Tibial nerve (tissue), 4 donors: ENCODE results near the gene CTNNA3. TPM values are rescaled to one million over a fixed set of nuclear protein-coding genes. Genes with fewer than 3 reads are reported as not detected.

Source experiments
- DNase-seq, 2 donors: peaks; one replicate each; pipeline ENCODE4 v3.0.0-alpha.2; 2019; ENCODE audit warnings: low spot score in 2 of 2
- H3K27ac ChIP-seq, 4 donors: fragments of 200-600 bp; sonication (generic) in 3 of 4; one replicate each; pipeline ENCODE4 v1.5.1; 2017 to 2019; ENCODE audit warnings: mild to moderate bottlenecking in 1 of 4
- H3K27me3 ChIP-seq, 2 donors: fragments of 200-600 bp; sonication (generic) in 1 of 2; one replicate each; pipeline versions ENCODE4 v1.5.1 to v1.6.0; 2017 to 2019
- H3K36me3 ChIP-seq, 3 donors: fragments of 200-600 bp; sonication (generic); one replicate each; pipeline ENCODE4 v1.5.1; 2018 to 2019
- H3K4me1 ChIP-seq, 4 donors: fragments of 200-600 bp; sonication (generic) in 3 of 4; one replicate each; pipeline ENCODE4 v1.5.1; 2017 to 2019
- H3K4me3 ChIP-seq, 4 donors: fragments of 200-600 bp; sonication (generic) in 3 of 4; one replicate each; pipeline ENCODE4 v1.5.1; 2017 to 2019; ENCODE audit warnings: mild to moderate bottlenecking in 1 of 4, moderate library complexity in 1 of 4
- H3K9me3 ChIP-seq, 4 donors: fragments of 200-600 bp; sonication (generic) in 3 of 4; one replicate each; pipeline ENCODE4 v1.5.1; 2017 to 2019
- EP300 ChIP-seq, 2 donors: sonication (generic); formaldehyde crosslinking; IDR thresholded peaks; one replicate each; pipeline ENCODE4 v1.6.1; 2017; ENCODE audit warnings: antibody characterized with exemption in 2 of 2, mild to moderate bottlenecking in 1 of 2
- POLR2A ChIP-seq, 2 donors: fragments of 450-650 bp; IDR thresholded peaks; one replicate each; pipeline ENCODE4 v1.6.1; 2017; ENCODE audit warnings: antibody characterized with exemption in 2 of 2, mild to moderate bottlenecking in 2 of 2, moderate library complexity in 2 of 2
- WGBS, 2 donors: methylation state at CpG; one replicate each; pipeline ENCODE4 v1.1.5; 2018; 5-methylcytosine and 5-hydroxymethylcytosine counted together
- total RNA-seq, 4 donors: library from RNA; depleted of rRNA; stranded (reverse); fragments of >200 nt; gene quantifications; one replicate each; pipeline ENCODE4 v1.1.0, GENCODE V29; 2016
- TF ChIP-seq, protein P1 (sequence below), 5 experiments: fragments of 200-600 bp in 3 of 5; fragments of 450-650 bp in 2 of 5; sonication (generic) in 3 of 5; IDR thresholded peaks; one replicate each; pipeline ENCODE4 v1.5.1; 2016 to 2019; ENCODE audit warnings: antibody characterized with exemption in 5 of 5, mild to moderate bottlenecking in 3 of 5, moderate library complexity in 2 of 5

Gene CTNNA3
- total RNA-seq, 4 donors from 2014 or later, result 15.9 to 36.1 (median 23.1) TPM

DNA sequence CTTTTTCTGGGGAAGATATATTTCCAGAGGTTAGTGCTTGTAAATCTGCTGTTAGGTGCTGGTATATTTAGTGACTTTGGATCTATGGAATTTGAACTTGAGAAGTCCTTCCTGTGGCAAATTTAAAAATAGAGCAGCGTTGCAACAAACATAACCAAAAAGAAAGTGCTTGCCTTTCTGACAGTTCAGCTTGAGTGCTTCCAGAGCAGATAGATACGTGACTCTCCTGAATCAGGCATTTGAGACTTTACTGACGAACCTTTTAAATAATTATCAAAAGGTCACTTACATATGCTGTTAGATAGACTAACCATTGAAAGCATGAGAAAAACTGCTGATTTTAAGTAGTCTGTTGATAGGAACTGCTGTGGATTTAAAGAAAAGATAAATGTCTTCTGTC, 1157.6 kb downstream of the CTNNA3 start:
- Histone ChIP-seq H3K27ac (no peak overlapping the region), H3K27me3 (no peaks in the 10 kb centered on the region), H3K36me3 (no peaks in the 10 kb centered on the region), H3K9me3 (peaks cover 0 to 3% (median 0%) of the 10 kb centered on the region in 4 donors), H3K4me1 (no peaks in the 10 kb centered on the region), H3K4me3 (no peak overlapping the region)
- TF ChIP-seq, protein P1, sequence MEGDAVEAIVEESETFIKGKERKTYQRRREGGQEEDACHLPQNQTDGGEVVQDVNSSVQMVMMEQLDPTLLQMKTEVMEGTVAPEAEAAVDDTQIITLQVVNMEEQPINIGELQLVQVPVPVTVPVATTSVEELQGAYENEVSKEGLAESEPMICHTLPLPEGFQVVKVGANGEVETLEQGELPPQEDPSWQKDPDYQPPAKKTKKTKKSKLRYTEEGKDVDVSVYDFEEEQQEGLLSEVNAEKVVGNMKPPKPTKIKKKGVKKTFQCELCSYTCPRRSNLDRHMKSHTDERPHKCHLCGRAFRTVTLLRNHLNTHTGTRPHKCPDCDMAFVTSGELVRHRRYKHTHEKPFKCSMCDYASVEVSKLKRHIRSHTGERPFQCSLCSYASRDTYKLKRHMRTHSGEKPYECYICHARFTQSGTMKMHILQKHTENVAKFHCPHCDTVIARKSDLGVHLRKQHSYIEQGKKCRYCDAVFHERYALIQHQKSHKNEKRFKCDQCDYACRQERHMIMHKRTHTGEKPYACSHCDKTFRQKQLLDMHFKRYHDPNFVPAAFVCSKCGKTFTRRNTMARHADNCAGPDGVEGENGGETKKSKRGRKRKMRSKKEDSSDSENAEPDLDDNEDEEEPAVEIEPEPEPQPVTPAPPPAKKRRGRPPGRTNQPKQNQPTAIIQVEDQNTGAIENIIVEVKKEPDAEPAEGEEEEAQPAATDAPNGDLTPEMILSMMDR (IDR thresholded peaks at IDR 0.05), result no peak
- TF ChIP-seq POLR2A (IDR thresholded peaks at IDR 0.05) (no peak), EP300 (IDR thresholded peaks at IDR 0.05) (no peak)
- 56% methylated on average over 3 of the region's 3 CpGs for WGBS, 2 donors
- DNase-seq, result no peak

DNA sequence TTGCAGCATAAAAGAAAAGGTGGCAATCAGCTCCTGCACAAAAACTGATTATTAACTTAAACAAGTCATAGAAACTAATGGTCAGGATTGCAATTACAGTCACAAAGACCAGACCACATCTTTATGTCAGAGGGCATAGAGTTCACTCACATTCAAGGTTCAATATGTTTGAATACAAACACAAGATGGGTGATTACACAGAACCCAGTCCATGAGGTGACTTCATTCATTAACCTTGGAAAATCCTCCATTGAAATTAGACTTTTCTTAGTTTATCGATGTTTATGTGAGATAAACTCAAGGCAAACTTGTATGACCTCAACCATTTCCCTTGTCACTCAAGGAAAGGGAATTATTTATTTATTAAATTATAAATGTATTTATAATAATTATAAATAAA, 1158.8 kb downstream of the CTNNA3 start:
- no peak for TF ChIP-seq POLR2A (IDR thresholded peaks at IDR 0.05)
- TF ChIP-seq EP300 (IDR thresholded peaks at IDR 0.05), result no peak
- TF ChIP-seq, protein P1 (IDR thresholded peaks at IDR 0.05), result no peak
- Histone ChIP-seq H3K36me3 (no peaks in the 10 kb centered on the region), H3K4me1 (no peaks in the 10 kb centered on the region), H3K4me3 (no peak overlapping the region), H3K9me3 (no peaks in the 10 kb centered on the region), H3K27ac (no peak overlapping the region), H3K27me3 (no peaks in the 10 kb centered on the region)
- no peak for DNase-seq
- WGBS, 2 donors, result 89 to 95% methylated on average over 1 of the region's 1 CpG

- no peak overlapping the region for H3K4me3 ChIP-seq
- no peak overlapping the region for H3K27ac ChIP-seq
- no peaks in the 10 kb centered on the region for H3K36me3 ChIP-seq
- H3K9me3 ChIP-seq, result no peaks in the 10 kb centered on the region
- no peak for TF ChIP-seq EP300 (IDR thresholded peaks at IDR 0.05)
- TF ChIP-seq, protein P1 (IDR thresholded peaks at IDR 0.05), result no peak
- no peaks in the 10 kb centered on the region for H3K27me3 ChIP-seq
- no peak for DNase-seq
- H3K4me1 ChIP-seq, result no peaks in the 10 kb centered on the region
- WGBS, 2 donors, result 77 to 81% methylated on average over 1 of the region's 1 CpG
These were observed 1160.6 kb downstream of the CTNNA3 start for GRCh38 chr10:66535439-66535838.

DNA sequence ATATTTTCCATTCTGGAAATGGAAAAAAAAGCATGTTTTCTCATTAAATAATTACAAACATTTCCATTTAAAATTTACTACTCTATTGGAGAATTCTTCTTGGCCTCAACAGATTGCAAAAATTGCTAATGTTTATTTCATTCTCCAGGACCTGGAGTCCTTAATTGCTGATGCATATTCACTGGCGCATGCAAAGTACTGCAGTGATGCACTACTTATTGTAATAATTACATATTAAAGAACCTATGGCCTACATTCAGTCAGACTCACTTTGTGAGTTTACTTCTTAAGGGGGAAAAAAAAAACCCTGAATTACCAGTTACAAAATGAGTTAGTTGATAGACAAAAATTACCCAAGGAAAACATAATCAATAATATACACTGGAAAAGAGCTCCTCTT, 1161.1 kb downstream of the CTNNA3 start:
- no peaks in the 10 kb centered on the region for H3K4me1 ChIP-seq
- H3K4me3 ChIP-seq, result no peak overlapping the region
- H3K9me3 ChIP-seq, result no peaks in the 10 kb centered on the region
- no peak for DNase-seq
- H3K36me3 ChIP-seq, result no peaks in the 10 kb centered on the region
- TF ChIP-seq POLR2A (IDR thresholded peaks at IDR 0.05) (no peak), EP300 (IDR thresholded peaks at IDR 0.05) (no peak)
- TF ChIP-seq, protein P1 (IDR thresholded peaks at IDR 0.05), result no peak
- 96 to 97% methylated on average over 1 of the region's 1 CpG for WGBS, 2 donors
- no peaks in the 10 kb centered on the region for H3K27me3 ChIP-seq
- no peak overlapping the region for H3K27ac ChIP-seq

DNA sequence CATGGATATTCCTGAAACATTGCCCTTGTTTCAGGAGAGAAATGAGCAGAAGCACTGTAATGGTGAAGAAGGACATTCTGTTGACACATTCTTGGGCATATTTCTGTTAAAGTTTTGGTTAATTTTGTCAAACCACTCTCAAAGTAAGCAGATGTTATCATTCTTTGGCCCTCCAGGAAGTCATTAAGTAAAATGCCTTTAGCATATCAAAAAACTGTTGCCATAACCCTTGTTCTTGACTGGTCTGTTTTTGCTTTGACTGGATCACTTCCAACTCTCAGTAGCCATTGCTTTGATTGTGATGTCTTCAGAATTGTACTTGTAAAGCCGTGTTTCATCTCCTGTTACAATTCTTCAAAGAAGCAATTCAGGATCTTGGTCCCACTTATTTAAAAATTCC, 1174.5 kb downstream of the CTNNA3 start:
- Histone ChIP-seq H3K4me1 (no peaks in the 10 kb centered on the region), H3K9me3 (no peaks in the 10 kb centered on the region), H3K36me3 (no peaks in the 10 kb centered on the region), H3K27me3 (no peaks in the 10 kb centered on the region), H3K27ac (no peak overlapping the region), H3K4me3 (no peak overlapping the region)
- 12 to 18% methylated on average over 1 of the region's 1 CpG for WGBS, 2 donors
- TF ChIP-seq POLR2A (IDR thresholded peaks at IDR 0.05), result no peak
- TF ChIP-seq, protein P1 (IDR thresholded peaks at IDR 0.05), result no peak
- TF ChIP-seq EP300 (IDR thresholded peaks at IDR 0.05), result no peak
- no peak for DNase-seq
